KG1 (cell line): Measurements from ENCODE around the gene USP14.

Experiments
- DNase-seq: peaks from one replicate; lab custom pipeline; 2025; lab: John Stamatoyannopoulos, UW

Gene USP14

GRCh38 chr18:159933-160332 lies 1.6 kb downstream of the USP14 start:
- no peak for DNase-seq

GRCh38 chr18:160831-161570 lies 2.6 kb downstream of the USP14 start:
- DNase-seq = no peak

GRCh38 chr18:172361-172760 lies 14.0 kb downstream of the USP14 start:
- no peak for DNase-seq

GRCh38 chr18:179499-179898 lies 21.1 kb downstream of the USP14 start:
- DNase-seq = no peak

- DNase-seq = no peak
These were observed 23.4 kb downstream of the USP14 start for GRCh38 chr18:181711-182110.

DNA sequence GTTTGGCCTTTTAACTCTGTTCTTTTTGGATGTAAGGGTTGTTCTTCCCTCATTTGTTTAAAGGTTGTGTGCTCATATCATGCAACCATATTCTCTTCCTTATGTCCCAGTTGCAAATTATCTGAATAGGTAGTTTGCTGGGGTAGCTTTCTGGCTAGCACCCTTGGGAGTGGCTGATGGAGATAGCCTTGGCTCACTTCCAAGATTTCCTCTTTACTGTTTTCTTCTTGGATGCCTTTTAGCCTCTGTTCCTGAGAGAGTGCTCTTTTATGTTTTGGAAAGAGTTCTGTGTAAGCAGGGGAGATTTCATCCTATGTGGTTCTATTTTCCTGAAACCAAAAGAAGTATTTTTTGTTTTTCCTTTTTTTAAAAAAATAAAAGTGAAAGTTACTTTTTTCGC lies 25.4 kb downstream of the USP14 start:
- DNase-seq = no peak

GRCh38 chr18:189254-189653 lies 30.9 kb downstream of the USP14 start:
- DNase-seq = no peak

DNA sequence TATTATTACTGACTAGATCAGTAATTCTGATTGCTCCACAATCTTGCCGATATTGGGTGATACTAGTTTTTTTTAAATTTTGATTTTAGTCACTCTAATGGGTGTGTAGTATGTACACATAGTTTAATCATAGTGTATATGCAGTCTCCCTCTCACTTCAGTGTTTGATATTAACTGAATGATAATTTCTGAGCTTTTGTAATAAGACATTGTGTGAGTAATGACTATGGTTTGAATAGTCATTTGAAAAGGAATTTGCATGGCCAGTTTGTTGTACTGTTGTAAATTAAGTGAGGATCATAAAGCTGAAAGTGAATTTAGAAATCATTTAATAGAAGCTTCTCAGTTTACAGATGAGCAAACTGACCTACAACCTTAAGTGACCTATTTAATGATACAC lies 33.4 kb downstream of the USP14 start:
- DNase-seq = no peak

DNA sequence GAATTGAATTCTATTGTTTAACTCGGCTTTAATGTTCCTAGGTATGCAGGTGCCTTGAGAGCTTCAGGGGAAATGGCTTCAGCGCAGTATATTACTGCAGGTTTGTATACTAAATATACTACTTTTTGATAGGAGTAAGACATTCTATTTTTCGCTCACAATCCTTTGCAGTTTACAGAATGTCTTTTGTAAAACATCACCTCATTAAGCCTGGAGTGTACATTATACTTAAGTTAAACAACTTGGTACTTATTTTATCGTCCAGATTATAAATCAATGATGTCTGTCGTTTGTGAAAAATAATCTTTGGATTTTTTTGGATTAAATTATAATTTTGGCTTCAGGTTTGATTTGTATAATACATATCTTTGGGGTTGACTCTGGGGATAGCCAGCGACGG lies 34.4 kb downstream of the USP14 start:
- no peak for DNase-seq

GRCh38 chr18:195651-196050 lies 37.3 kb downstream of the USP14 start:
- no peak for DNase-seq

DNA sequence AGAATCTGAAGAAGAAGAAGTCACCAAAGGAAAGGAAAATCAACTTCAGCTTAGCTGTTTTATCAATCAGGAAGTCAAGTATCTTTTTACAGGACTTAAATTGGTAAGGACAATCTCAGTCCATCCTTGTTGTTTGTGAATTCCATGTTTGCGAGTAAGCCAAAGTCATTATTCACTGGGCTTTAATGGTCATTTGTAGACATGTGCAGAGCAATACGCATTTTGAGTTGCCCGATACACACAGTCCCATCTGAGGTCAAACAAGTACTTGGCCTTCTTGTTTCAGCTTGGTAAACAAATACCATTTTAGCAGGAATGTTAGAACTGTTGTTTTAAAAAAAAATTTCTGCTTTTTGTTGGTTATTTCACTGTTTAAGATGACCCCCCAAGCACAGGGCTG lies 40.9 kb downstream of the USP14 start:
- DNase-seq = no peak

GRCh38 chr18:199768-200167 lies 41.4 kb downstream of the USP14 start:
- no peak for DNase-seq

- no peak for DNase-seq
These were observed 51.7 kb downstream of the USP14 start for GRCh38 chr18:210075-210474.

DNA sequence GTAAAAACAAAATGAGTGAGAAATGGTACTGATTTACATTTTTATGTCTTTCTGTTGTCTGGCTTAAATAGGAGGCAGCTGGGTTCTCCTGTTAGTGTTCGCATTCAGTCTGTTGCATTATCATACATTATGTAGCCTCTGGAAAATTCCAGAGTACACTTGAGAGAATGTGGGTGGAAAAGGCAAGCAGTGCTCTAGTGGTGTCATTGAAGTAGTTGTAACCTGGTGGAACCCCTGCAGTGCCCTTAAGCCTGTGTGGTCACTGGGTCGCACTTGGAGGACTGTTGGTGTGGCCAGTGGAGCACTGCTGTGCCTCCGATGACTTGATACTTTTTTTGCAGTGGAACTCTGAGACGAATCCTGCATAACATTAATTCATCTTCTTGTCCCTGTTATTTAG lies 52.4 kb downstream of the USP14 start:
- no peak for DNase-seq

DNA sequence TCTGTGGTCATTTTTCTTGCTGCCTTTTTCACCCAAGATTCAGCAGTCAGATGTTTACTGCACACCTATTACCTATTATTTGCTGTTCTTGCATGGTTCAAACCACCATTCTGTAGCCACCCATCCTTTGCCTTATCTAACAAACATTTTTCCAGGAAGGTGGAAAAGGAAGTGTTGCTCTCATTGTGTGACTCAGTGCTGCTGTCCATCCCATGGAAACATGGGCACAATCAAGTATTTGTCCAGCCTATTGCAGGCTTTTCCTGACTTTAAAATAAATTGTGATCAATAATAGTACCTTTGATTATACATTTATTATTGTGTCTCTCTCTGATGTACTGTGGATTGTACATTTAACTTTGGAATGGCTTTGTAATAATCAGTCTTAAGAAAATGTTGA lies 53.2 kb downstream of the USP14 start:
- no peak for DNase-seq

DNA sequence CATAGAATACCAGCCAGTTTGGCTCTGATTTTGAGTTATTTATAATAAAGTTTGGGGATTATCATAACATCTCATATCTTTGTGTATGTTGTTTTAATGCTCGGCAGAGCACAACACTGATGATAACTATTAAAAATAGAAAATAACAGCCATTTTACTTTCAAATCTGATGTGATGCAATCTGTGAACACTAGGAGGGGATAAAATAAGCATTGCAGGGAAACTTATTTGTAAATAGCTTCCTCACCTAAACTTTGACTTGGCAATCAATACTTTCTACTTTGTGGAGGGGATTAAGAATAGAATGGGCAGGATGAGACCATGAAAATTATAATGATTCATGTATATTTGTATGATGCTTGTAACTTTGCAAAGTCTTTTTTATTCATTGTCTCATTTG lies 54.4 kb downstream of the USP14 start:
- no peak for DNase-seq

GRCh38 chr18:213505-213904 lies 55.1 kb downstream of the USP14 start:
- DNase-seq = no peak

- no peak for DNase-seq
These were observed 55.6 kb downstream of the USP14 start for GRCh38 chr18:213966-214365.

GRCh38 chr18:215448-216010 lies 57.2 kb downstream of the USP14 start:
- DNase-seq = no peak

DNA sequence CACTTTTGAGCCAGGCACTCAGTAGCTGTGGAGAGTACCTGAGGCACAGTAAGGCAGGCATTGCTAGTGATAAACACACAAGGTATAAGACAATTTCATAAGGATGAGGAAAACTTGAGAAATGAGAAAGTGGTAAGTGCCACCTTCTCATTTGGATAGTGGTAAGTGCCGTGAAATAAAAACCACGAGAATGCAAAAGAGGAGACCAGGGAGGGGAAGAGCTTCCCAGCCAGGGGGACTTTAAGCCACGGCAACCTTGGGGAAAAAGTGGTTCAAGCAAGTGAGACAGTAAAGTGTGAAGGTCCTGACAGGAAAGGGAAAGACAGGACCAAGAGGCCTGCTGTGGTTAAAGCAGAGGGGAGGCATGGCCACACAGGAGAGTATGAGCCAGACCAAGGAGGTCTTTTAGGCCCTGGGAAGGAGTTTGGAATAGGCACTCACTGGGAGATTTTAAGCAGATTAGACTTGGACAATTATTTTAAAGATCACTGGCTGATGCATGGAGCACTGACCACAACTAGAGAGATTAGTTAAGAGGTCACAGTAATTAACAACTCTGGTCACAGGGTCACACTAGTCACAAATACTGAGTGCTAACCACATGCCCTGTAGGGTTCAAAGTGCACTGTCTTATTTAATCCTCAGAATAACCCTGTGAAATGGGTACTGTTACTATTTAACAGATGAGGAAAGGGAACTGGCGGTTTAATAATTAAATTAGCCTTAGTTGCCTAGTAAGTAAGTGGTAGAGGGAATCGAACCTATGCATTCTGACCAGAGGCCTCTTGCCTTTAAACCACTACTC lies 59.4 kb downstream of the USP14 start:
- no peak for DNase-seq

DNA sequence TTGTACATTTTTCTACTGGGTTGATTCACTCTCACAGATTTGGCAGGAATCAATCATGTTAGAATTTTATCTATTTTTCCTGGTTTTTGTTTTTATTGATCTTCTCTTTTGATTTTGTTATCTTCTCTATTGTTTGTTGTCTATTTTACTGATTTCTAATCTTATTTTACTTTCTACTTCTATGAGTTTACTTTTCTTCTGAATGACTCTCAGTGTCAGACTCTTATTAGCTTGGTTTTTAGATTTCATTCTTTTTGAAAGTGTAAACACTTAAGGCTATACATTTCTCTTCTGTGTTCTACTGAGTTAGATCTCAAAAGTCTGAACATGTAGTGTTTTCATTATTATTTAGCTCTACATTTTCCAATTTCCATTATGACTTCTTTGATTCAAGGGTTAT lies 62.4 kb downstream of the USP14 start:
- no peak for DNase-seq

- no peak for DNase-seq
These were observed 67.4 kb downstream of the USP14 start for GRCh38 chr18:225745-226144.

- no peak for DNase-seq
These were observed 69.0 kb downstream of the USP14 start for GRCh38 chr18:227374-227773.
